ENCODE measurements around the gene POC1A. TPM values are rescaled to one million over a fixed set of nuclear protein-coding genes. Genes with fewer than 3 reads are reported as not detected.
A peak's percentile ranks its signal among the peaks of the same experiment; 100 is the strongest.

The POC1A gene
- total RNA-seq, 1 donor from 2014 or later = 5.7 TPM

DNA sequence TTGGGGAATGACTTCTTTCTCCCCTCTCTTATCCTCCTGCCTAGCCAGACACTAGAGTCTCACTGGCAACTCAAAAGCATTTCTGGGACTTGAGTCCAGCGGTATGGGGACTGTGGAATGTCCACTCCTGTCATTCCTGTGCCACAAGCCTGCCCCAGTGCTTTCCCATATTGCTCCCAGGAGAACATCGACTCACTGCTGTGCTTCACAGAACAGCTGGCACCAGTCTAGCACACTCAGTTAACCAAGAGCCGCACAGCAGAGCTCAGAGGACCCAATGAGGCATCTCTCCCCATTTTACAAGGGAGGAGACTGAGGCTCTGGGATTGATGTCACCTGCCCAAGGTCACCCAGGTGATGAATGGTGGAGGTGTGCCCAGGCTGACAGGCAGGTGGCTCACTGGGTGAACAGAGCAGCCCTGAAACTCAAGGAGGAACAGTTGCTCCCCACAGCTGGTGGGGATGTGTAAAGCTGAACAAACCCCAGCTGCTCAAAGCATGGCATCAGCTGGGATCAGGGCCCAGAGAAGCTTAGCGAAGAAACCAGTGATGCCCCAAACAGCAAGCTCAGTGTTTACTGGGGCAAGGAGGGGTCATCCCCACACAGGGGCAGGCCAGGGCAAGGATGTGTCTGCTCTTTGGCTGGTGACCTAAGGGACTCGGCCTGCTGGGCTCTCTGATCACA, 62.5 kb downstream of the POC1A start:
- H3K36me3 Mint-ChIP-seq (ENCODE audit: low read depth) = no peaks in the 10 kb centered on the region
- H3K27me3 Mint-ChIP-seq (ENCODE audit: low read depth) = no peaks in the 10 kb centered on the region
- peak overlapping the region; percentile 93 for H3K27ac Mint-ChIP-seq (ENCODE audit: unreplicated experiment)
- DNase-seq (ENCODE audit: low spot score) = peak; percentile 34
- peaks cover 64% of the 10 kb centered on the region for H3K4me1 Mint-ChIP-seq (ENCODE audit: low read depth)
- H3K4me3 Mint-ChIP-seq (ENCODE audit: unreplicated experiment) = no peak overlapping the region
- H3K9me3 Mint-ChIP-seq (ENCODE audit: low read depth) = no peaks in the 10 kb centered on the region
- TF ChIP-seq, protein P1, sequence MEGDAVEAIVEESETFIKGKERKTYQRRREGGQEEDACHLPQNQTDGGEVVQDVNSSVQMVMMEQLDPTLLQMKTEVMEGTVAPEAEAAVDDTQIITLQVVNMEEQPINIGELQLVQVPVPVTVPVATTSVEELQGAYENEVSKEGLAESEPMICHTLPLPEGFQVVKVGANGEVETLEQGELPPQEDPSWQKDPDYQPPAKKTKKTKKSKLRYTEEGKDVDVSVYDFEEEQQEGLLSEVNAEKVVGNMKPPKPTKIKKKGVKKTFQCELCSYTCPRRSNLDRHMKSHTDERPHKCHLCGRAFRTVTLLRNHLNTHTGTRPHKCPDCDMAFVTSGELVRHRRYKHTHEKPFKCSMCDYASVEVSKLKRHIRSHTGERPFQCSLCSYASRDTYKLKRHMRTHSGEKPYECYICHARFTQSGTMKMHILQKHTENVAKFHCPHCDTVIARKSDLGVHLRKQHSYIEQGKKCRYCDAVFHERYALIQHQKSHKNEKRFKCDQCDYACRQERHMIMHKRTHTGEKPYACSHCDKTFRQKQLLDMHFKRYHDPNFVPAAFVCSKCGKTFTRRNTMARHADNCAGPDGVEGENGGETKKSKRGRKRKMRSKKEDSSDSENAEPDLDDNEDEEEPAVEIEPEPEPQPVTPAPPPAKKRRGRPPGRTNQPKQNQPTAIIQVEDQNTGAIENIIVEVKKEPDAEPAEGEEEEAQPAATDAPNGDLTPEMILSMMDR (IDR thresholded peaks at IDR 0.05) = no peak

DNA sequence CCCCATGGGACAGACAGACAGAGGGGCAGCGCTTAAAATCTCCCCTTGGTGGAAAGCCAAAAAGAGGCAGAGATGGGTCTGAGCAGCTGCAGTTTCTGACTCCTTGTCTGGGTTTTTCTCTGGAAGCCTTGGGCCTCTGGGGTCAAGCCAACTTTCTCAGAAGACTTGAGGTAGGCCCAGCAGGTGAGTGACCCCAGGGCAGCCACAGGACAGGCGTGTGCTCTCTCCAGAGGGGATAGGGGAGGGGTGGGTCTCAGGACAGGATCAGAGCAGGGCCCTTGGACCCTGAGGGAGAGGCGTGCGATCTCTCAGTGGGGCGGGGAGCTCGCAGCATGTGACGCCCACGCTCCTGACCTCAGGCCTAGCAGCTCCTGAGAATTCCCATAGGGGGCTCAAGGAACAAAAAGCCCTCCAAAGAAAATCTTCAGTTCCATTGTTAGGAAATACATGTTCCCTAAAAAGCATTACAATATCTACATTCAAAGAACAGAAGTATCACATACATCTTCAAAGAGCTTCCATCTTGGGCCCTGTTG, 63.2 kb downstream of the POC1A start:
- Mint-ChIP-seq H3K4me3 (ENCODE audit: unreplicated experiment) (no peak overlapping the region), H3K4me1 (ENCODE audit: low read depth) (peaks cover 65% of the 10 kb centered on the region), H3K9me3 (ENCODE audit: low read depth) (no peaks in the 10 kb centered on the region), H3K27me3 (ENCODE audit: low read depth) (no peaks in the 10 kb centered on the region), H3K27ac (ENCODE audit: unreplicated experiment) (peak overlapping the region; percentile 93), H3K36me3 (ENCODE audit: low read depth) (no peaks in the 10 kb centered on the region)
- DNase-seq (ENCODE audit: low spot score) = peak; percentile 56
- TF ChIP-seq, protein P1 (IDR thresholded peaks at IDR 0.05) = peak; percentile 22

DNA sequence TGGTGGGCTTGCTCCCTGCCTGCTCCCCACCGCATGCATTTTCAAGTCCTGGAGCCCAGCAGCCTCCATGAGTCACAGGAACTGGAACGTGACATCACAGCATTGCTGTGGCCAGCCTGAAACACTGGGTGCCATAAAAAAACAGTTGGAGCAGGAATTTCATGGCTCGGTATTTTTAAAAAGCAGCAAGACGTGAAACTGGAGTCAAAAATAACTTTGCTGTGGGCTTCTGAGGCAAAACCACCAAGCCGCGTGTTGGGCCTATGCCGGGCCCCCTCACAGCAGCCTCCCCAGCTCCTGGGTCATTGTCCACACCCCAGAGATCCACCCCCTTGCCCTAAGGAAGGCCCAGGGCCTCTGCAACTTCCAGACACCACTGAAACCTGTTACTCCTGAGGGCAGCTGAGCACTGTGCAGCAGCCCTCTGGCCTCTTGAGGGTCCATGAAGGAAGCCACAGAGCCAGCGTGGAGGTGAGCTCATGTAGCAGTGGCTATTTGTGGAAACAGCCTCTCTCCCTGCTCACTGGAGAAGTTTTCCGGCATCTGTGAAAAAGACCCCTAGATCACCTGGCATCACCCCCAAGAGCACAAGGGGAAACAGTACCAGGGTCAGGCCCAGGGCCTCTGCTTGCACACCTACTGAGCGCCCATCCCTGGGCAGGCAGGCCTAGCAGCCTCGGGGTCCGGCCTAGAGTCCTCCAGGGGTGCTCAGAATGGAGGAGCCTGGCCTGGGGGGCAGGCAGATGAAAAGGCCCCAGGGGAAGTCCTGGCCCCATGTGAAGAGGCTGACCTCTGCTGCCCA, 63.9 kb downstream of the POC1A start:
- Mint-ChIP-seq H3K4me3 (ENCODE audit: unreplicated experiment) (no peak overlapping the region), H3K4me1 (ENCODE audit: low read depth) (peaks cover 65% of the 10 kb centered on the region), H3K36me3 (ENCODE audit: low read depth) (no peaks in the 10 kb centered on the region)

DNA sequence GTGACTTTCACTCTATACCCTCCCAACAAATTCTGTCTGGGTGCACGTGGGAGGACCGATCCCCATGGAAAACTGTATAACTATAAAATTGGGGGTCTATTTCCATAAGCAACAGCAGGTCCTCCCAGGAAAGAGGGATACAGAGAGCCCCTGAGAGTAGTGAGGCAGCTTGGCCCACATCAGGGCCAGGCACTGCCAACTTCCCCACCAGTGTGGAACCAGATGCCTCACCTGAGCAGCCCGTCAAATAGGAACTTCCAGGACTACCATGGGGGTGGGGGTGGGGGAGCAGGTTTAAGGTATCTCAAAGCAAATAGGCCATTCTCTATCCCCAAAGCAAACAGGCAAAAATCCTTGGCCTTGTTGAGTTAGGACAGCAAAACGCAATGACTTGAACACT, 64.5 kb downstream of the POC1A start:
- H3K36me3 Mint-ChIP-seq (ENCODE audit: low read depth) = no peaks in the 10 kb centered on the region
- peak; percentile 28 for DNase-seq (ENCODE audit: low spot score)
- H3K9me3 Mint-ChIP-seq (ENCODE audit: low read depth) = no peaks in the 10 kb centered on the region
- no peak overlapping the region for H3K4me3 Mint-ChIP-seq (ENCODE audit: unreplicated experiment)
- peak overlapping the region; percentile 93 for H3K27ac Mint-ChIP-seq (ENCODE audit: unreplicated experiment)
- H3K27me3 Mint-ChIP-seq (ENCODE audit: low read depth) = no peaks in the 10 kb centered on the region
- TF ChIP-seq, protein P1 (IDR thresholded peaks at IDR 0.05) = no peak
- peaks cover 61% of the 10 kb centered on the region for H3K4me1 Mint-ChIP-seq (ENCODE audit: low read depth)

More for the DNA sequence above, 63.9 kb downstream of the POC1A start:
- H3K27me3 Mint-ChIP-seq (ENCODE audit: low read depth) = no peaks in the 10 kb centered on the region
- DNase-seq (ENCODE audit: low spot score) = peak; percentile 53
- TF ChIP-seq, protein P1 (IDR thresholded peaks at IDR 0.05) = no peak
- H3K27ac Mint-ChIP-seq (ENCODE audit: unreplicated experiment) = peak overlapping the region; percentile 93
- H3K9me3 Mint-ChIP-seq (ENCODE audit: low read depth) = no peaks in the 10 kb centered on the region

Data from chondrocyte (in vitro differentiated cells).